Measurements from ENCODE around the gene TERF2IP.

Gene TERF2IP, protein sequence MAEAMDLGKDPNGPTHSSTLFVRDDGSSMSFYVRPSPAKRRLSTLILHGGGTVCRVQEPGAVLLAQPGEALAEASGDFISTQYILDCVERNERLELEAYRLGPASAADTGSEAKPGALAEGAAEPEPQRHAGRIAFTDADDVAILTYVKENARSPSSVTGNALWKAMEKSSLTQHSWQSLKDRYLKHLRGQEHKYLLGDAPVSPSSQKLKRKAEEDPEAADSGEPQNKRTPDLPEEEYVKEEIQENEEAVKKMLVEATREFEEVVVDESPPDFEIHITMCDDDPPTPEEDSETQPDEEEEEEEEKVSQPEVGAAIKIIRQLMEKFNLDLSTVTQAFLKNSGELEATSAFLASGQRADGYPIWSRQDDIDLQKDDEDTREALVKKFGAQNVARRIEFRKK

DNA sequence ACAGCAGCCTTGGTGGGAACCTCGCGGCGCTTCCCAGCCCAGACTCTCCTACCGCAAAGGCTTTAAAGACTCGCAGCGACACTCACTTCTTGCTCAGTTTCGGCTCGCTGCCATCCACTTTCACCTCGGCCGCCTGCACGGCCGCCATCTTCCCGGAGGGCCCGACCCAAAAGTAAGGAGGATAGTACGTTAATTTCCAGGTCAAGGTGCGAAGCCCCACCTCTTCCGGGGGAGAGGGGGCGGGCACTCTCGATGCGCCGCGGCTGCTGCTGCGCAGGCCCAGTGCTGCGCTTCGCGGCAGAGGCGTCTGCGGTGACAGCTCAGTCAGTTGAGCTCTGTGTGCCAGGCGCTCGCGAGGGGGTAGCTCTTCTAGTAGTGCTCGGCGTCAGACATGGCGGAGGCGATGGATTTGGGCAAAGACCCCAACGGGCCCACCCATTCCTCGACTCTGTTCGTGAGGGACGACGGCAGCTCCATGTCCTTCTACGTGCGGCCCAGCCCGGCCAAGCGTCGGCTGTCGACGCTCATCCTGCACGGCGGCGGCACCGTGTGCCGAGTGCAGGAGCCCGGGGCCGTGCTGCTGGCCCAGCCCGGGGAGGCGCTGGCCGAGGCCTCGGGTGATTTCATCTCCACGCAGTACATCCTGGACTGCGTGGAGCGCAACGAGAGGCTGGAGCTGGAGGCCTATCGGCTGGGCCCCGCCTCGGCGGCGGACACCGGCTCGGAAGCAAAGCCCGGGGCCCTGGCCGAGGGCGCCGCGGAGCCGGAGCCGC is at the start of gene TERF2IP, which contains the start of gene KARS1:
Gene TERF2IP, plus strand, starts transcription at position 282 of the 773 bp plus-strand sequence. Its CDS starts 110 bp downstream, at position 392.
Gene KARS1, minus strand, starts transcription at position 174 of the 773 bp plus-strand sequence. Its CDS starts 26 bp downstream, at position 148.
- H3K27ac ChIP-seq = peak within 1 kb of the TSS; percentile 93
- TF ChIP-seq, protein P1, sequence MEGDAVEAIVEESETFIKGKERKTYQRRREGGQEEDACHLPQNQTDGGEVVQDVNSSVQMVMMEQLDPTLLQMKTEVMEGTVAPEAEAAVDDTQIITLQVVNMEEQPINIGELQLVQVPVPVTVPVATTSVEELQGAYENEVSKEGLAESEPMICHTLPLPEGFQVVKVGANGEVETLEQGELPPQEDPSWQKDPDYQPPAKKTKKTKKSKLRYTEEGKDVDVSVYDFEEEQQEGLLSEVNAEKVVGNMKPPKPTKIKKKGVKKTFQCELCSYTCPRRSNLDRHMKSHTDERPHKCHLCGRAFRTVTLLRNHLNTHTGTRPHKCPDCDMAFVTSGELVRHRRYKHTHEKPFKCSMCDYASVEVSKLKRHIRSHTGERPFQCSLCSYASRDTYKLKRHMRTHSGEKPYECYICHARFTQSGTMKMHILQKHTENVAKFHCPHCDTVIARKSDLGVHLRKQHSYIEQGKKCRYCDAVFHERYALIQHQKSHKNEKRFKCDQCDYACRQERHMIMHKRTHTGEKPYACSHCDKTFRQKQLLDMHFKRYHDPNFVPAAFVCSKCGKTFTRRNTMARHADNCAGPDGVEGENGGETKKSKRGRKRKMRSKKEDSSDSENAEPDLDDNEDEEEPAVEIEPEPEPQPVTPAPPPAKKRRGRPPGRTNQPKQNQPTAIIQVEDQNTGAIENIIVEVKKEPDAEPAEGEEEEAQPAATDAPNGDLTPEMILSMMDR (conservative IDR thresholded peaks at IDR 0.05) = no peak

DNA sequence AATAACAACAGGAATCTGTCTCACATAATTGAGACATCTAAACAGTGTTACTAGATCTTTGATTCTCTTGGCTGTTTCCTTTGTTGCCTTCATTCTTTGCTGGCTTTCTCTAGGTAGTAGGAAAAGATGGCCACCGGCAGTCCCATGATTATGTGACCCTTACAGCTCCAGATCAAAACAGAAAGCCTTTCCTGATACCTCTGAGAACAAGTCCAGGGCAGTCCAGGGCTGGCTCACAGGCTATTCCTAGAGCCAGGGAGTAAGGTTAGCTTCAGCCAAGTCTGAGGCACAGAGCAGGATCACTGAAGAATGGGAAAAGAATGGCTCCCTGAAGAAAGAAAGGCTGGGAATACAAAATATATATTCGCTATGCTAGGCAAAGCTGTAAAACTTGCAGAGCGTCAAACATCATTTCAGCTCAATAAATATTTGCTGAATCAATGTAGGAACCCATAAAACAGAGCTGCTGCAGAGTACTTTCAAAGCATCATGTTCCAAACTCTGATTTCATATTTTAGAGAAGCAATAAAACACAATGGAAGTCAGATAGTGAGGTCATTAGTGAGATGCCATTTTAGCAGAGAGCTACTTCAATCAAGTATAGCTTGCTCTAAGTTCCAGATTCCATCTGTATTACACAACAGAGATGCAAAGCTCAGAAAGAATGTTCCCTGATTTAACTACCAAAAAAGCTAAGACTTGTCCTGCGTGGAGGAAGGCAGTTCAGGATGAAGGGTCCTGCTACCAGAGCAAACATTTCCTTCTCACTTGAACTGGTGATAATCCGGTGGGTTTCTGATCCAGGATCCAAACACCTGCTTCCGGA is 47.9 kb upstream of the TERF2IP start:
- TF ChIP-seq, protein P1 (conservative IDR thresholded peaks at IDR 0.05) = no peak
- peak overlapping the region; percentile 95 for H3K27ac ChIP-seq

DNA sequence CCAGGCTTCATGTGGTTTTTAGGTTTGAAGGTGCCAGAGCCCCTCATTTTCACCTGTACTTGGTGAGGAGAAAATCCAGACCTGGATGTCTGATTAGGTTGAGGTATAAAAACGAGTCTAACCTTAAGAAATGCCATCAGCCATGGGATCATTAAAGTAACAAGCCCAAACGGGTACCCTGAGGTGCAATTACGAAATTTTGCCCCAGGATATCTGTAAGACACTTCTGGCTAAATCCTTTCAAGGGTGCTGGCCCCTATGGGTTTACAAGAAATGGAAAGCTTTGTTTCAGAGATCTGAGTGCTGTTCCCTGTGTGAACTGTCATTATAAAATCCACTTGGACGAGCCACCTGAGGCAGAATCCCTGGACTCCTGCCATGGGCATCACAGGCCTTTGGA is 44.3 kb upstream of the TERF2IP start:
- no peak overlapping the region for H3K27ac ChIP-seq
- TF ChIP-seq, protein P1 (conservative IDR thresholded peaks at IDR 0.05) = no peak

DNA sequence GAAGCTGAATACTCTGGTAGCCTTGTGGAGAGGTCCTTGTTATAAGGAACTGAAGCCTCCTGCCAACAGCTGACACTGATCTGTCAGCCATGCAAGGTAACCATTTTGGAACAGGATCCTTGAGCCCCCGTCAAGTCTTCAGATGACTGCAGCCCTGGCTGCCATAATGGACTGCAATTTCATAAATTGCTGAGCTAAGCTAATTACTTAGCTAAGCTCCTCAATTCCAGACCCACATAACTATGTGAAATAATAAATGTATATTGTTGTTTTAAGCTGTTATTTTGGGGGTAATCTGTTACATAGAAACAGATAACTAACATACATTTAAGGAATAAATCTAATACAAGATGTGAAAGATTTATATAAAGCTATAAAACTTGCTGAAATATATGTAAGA is 41.1 kb upstream of the TERF2IP start:
- TF ChIP-seq, protein P1 (conservative IDR thresholded peaks at IDR 0.05) = no peak
- H3K27ac ChIP-seq = no peak overlapping the region

DNA sequence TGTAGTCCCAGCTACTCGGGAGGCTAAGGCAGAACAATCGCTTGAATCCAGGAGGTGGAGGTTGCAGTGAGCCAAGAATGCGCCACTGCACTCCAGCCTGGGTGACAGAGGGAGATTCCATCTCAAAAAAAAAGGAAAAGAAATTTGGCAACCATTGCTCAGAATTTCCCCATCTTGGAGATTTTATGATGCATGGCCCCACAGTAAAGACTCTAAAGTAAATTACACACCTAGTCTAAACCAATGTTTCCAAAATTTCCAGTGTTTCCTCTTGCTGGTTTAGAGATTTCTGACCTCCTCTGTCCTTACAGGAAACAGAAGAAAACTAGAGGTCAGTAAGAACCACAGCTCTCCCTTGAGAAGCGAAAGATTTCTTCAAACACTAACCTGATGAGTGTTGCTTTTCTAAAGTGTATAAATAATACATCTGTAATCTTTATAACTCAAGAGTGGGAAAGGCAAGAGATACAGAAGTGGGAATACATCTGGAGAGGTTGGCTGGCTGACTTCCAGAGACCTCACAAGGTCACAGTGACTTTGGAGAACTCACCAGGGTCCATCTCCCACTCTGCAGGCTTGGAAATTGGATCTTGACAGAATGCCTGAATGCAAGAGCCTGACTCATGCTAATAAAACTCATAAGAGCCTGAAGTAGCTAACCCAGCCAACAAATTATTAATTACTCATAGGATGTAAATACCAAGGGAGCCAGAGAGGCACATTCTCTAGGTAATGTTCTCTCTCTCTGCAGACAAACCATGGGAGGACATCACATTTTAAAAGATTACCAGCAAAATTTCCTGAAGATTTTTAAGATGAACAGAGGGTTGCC is 33.3 kb upstream of the TERF2IP start:
- TF ChIP-seq, protein P1 (conservative IDR thresholded peaks at IDR 0.05) = no peak
- H3K27ac ChIP-seq = no peak overlapping the region

DNA sequence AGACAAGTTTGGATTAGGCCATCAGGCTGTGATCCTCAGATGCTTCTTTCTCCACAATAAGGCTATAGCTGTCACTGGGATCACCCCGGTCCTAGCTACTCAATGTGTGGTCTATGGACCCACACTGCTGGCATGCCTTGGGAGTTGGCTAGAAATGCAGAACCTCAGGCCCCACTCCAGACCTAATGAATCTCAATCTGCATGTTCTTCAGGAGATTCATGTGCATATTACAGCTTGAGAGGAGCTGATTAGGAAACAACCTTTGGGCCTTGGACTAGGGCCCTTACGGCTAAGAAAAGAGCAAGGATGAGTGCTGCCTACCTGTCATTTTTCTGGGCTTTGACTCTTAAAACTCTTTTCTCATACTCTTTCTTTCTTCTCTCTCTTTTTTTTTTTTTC is 32.0 kb upstream of the TERF2IP start:
- no peak overlapping the region for H3K27ac ChIP-seq

More for the DNA sequence above, 32.0 kb upstream of the TERF2IP start:
- TF ChIP-seq, protein P1 (conservative IDR thresholded peaks at IDR 0.05) = no peak

Data from VCaP (cell line).